Measurements from ENCODE around the gene TOMM70.

TOMM70 gene

GRCh38 chr3:100427699-100428098 lies 26.8 kb upstream of the TOMM70 start:
- no peak overlapping the region for H3K9ac ChIP-seq (ENCODE audit: low read depth in 1 of 2, low read length in 2 of 2)
- peaks cover 4 to 5% of the 10 kb centered on the region in 2 donors for H3K4me1 ChIP-seq (ENCODE audit: control insufficient read depth in 2 of 2, insufficient read depth in 2 of 2, low read length in 2 of 2)
- no peaks in the 10 kb centered on the region for H3K9me3 ChIP-seq (ENCODE audit: control insufficient read depth in 2 of 2, low read length in 2 of 2)
- no peak overlapping the region for H3K4me3 ChIP-seq (ENCODE audit: low read length in 2 of 2)
- no peak overlapping the region for H3K27ac ChIP-seq (ENCODE audit: low read depth in 2 of 2, low read length in 2 of 2)
- H3K36me3 ChIP-seq (ENCODE audit: control insufficient read depth in 2 of 2, insufficient read depth in 2 of 2, low read length in 2 of 2), result no peaks in the 10 kb centered on the region
- H3K27me3 ChIP-seq (ENCODE audit: control insufficient read depth in 2 of 2, insufficient read depth in 2 of 2, low read length in 2 of 2), result no peaks in the 10 kb centered on the region

GRCh38 chr3:100426067-100426682 lies 25.3 kb upstream of the TOMM70 start:
- H3K9me3 ChIP-seq (ENCODE audit: control insufficient read depth in 2 of 2, low read length in 2 of 2), result no peaks in the 10 kb centered on the region
- no peak overlapping the region for H3K9ac ChIP-seq (ENCODE audit: low read depth in 1 of 2, low read length in 2 of 2)
- H3K27ac ChIP-seq (ENCODE audit: low read depth in 2 of 2, low read length in 2 of 2), result no peak overlapping the region
- H3K4me3 ChIP-seq (ENCODE audit: low read length in 2 of 2), result no peak overlapping the region
- no peaks in the 10 kb centered on the region for H3K27me3 ChIP-seq (ENCODE audit: control insufficient read depth in 2 of 2, insufficient read depth in 2 of 2, low read length in 2 of 2)
- peaks cover 4 to 5% of the 10 kb centered on the region in 2 donors for H3K4me1 ChIP-seq (ENCODE audit: control insufficient read depth in 2 of 2, insufficient read depth in 2 of 2, low read length in 2 of 2)
- no peaks in the 10 kb centered on the region for H3K36me3 ChIP-seq (ENCODE audit: control insufficient read depth in 2 of 2, insufficient read depth in 2 of 2, low read length in 2 of 2)

- Histone ChIP-seq H3K36me3 (ENCODE audit: control insufficient read depth in 2 of 2, insufficient read depth in 2 of 2, low read length in 2 of 2) (no peaks in the 10 kb centered on the region), H3K4me1 (ENCODE audit: control insufficient read depth in 2 of 2, insufficient read depth in 2 of 2, low read length in 2 of 2) (peaks cover 4 to 5% of the 10 kb centered on the region in 2 donors)
These were observed 24.4 kb upstream of the TOMM70 start for GRCh38 chr3:100425316-100425715.

GRCh38 chr3:100424261-100424660 lies 23.4 kb upstream of the TOMM70 start:
- Histone ChIP-seq H3K4me1 (ENCODE audit: control insufficient read depth in 2 of 2, insufficient read depth in 2 of 2, low read length in 2 of 2) (peaks cover 4 to 5% of the 10 kb centered on the region in 2 donors), H3K4me3 (ENCODE audit: low read length in 2 of 2) (no peak overlapping the region), H3K27me3 (ENCODE audit: control insufficient read depth in 2 of 2, insufficient read depth in 2 of 2, low read length in 2 of 2) (no peaks in the 10 kb centered on the region), H3K9ac (ENCODE audit: low read depth in 1 of 2, low read length in 2 of 2) (no peak overlapping the region), H3K36me3 (ENCODE audit: control insufficient read depth in 2 of 2, insufficient read depth in 2 of 2, low read length in 2 of 2) (no peaks in the 10 kb centered on the region), H3K9me3 (ENCODE audit: control insufficient read depth in 2 of 2, low read length in 2 of 2) (no peaks in the 10 kb centered on the region), H3K27ac (ENCODE audit: low read depth in 2 of 2, low read length in 2 of 2) (no peak overlapping the region)

More at GRCh38 chr3:100425316-100425715, 24.4 kb upstream of the TOMM70 start:
- H3K27ac ChIP-seq (ENCODE audit: low read depth in 2 of 2, low read length in 2 of 2), result no peak overlapping the region
- no peak overlapping the region for H3K9ac ChIP-seq (ENCODE audit: low read depth in 1 of 2, low read length in 2 of 2)
- H3K9me3 ChIP-seq (ENCODE audit: control insufficient read depth in 2 of 2, low read length in 2 of 2), result no peaks in the 10 kb centered on the region
- H3K27me3 ChIP-seq (ENCODE audit: control insufficient read depth in 2 of 2, insufficient read depth in 2 of 2, low read length in 2 of 2), result no peaks in the 10 kb centered on the region
- H3K4me3 ChIP-seq (ENCODE audit: low read length in 2 of 2), result no peak overlapping the region

GRCh38 chr3:100423611-100424010 lies 22.7 kb upstream of the TOMM70 start:
- Histone ChIP-seq H3K9ac (ENCODE audit: low read depth in 1 of 2, low read length in 2 of 2) (no peak overlapping the region), H3K36me3 (ENCODE audit: control insufficient read depth in 2 of 2, insufficient read depth in 2 of 2, low read length in 2 of 2) (no peaks in the 10 kb centered on the region), H3K4me1 (ENCODE audit: control insufficient read depth in 2 of 2, insufficient read depth in 2 of 2, low read length in 2 of 2) (peaks cover 4 to 5% of the 10 kb centered on the region in 2 donors)

GRCh38 chr3:100420885-100421284 lies 20.0 kb upstream of the TOMM70 start:
- no peak overlapping the region for H3K4me3 ChIP-seq (ENCODE audit: low read length in 2 of 2)
- H3K9ac ChIP-seq (ENCODE audit: low read depth in 1 of 2, low read length in 2 of 2), result no peak overlapping the region
- no peaks in the 10 kb centered on the region for H3K9me3 ChIP-seq (ENCODE audit: control insufficient read depth in 2 of 2, low read length in 2 of 2)
- H3K27me3 ChIP-seq (ENCODE audit: control insufficient read depth in 2 of 2, insufficient read depth in 2 of 2, low read length in 2 of 2), result no peaks in the 10 kb centered on the region
- no peak overlapping the region for H3K27ac ChIP-seq (ENCODE audit: low read depth in 2 of 2, low read length in 2 of 2)
- H3K36me3 ChIP-seq (ENCODE audit: control insufficient read depth in 2 of 2, insufficient read depth in 2 of 2, low read length in 2 of 2), result no peaks in the 10 kb centered on the region
- peaks cover under 1 to 3% of the 10 kb centered on the region in 2 donors for H3K4me1 ChIP-seq (ENCODE audit: control insufficient read depth in 2 of 2, insufficient read depth in 2 of 2, low read length in 2 of 2)

More at GRCh38 chr3:100423611-100424010, 22.7 kb upstream of the TOMM70 start:
- H3K27ac ChIP-seq (ENCODE audit: low read depth in 2 of 2, low read length in 2 of 2), result no peak overlapping the region
- H3K27me3 ChIP-seq (ENCODE audit: control insufficient read depth in 2 of 2, insufficient read depth in 2 of 2, low read length in 2 of 2), result no peaks in the 10 kb centered on the region
- no peak overlapping the region for H3K4me3 ChIP-seq (ENCODE audit: low read length in 2 of 2)
- no peaks in the 10 kb centered on the region for H3K9me3 ChIP-seq (ENCODE audit: control insufficient read depth in 2 of 2, low read length in 2 of 2)

- no peaks in the 10 kb centered on the region for H3K9me3 ChIP-seq (ENCODE audit: control insufficient read depth in 2 of 2, low read length in 2 of 2)
- no peaks in the 10 kb centered on the region for H3K4me1 ChIP-seq (ENCODE audit: control insufficient read depth in 2 of 2, insufficient read depth in 2 of 2, low read length in 2 of 2)
- H3K9ac ChIP-seq (ENCODE audit: low read depth in 1 of 2, low read length in 2 of 2), result no peak overlapping the region
- no peak overlapping the region for H3K4me3 ChIP-seq (ENCODE audit: low read length in 2 of 2)
- H3K27ac ChIP-seq (ENCODE audit: low read depth in 2 of 2, low read length in 2 of 2), result no peak overlapping the region
- no peaks in the 10 kb centered on the region for H3K27me3 ChIP-seq (ENCODE audit: control insufficient read depth in 2 of 2, insufficient read depth in 2 of 2, low read length in 2 of 2)
- no peaks in the 10 kb centered on the region for H3K36me3 ChIP-seq (ENCODE audit: control insufficient read depth in 2 of 2, insufficient read depth in 2 of 2, low read length in 2 of 2)
These were observed 18.5 kb upstream of the TOMM70 start for GRCh38 chr3:100419406-100419805.

GRCh38 chr3:100416863-100417262 lies 16.0 kb upstream of the TOMM70 start:
- Histone ChIP-seq H3K27ac (ENCODE audit: low read depth in 2 of 2, low read length in 2 of 2) (no peak overlapping the region), H3K9ac (ENCODE audit: low read depth in 1 of 2, low read length in 2 of 2) (no peak overlapping the region), H3K4me1 (ENCODE audit: control insufficient read depth in 2 of 2, insufficient read depth in 2 of 2, low read length in 2 of 2) (no peaks in the 10 kb centered on the region), H3K9me3 (ENCODE audit: control insufficient read depth in 2 of 2, low read length in 2 of 2) (no peaks in the 10 kb centered on the region), H3K4me3 (ENCODE audit: low read length in 2 of 2) (no peak overlapping the region), H3K27me3 (ENCODE audit: control insufficient read depth in 2 of 2, insufficient read depth in 2 of 2, low read length in 2 of 2) (no peaks in the 10 kb centered on the region), H3K36me3 (ENCODE audit: control insufficient read depth in 2 of 2, insufficient read depth in 2 of 2, low read length in 2 of 2) (no peaks in the 10 kb centered on the region)

- Histone ChIP-seq H3K9me3 (ENCODE audit: control insufficient read depth in 2 of 2, low read length in 2 of 2) (no peaks in the 10 kb centered on the region), H3K36me3 (ENCODE audit: control insufficient read depth in 2 of 2, insufficient read depth in 2 of 2, low read length in 2 of 2) (no peaks in the 10 kb centered on the region), H3K4me3 (ENCODE audit: low read length in 2 of 2) (no peak overlapping the region), H3K9ac (ENCODE audit: low read depth in 1 of 2, low read length in 2 of 2) (no peak overlapping the region), H3K27me3 (ENCODE audit: control insufficient read depth in 2 of 2, insufficient read depth in 2 of 2, low read length in 2 of 2) (no peaks in the 10 kb centered on the region), H3K4me1 (ENCODE audit: control insufficient read depth in 2 of 2, insufficient read depth in 2 of 2, low read length in 2 of 2) (no peaks in the 10 kb centered on the region), H3K27ac (ENCODE audit: low read depth in 2 of 2, low read length in 2 of 2) (no peak overlapping the region)
These were observed 15.3 kb upstream of the TOMM70 start for GRCh38 chr3:100416176-100416575.

GRCh38 chr3:100413613-100414012 lies 12.7 kb upstream of the TOMM70 start:
- Histone ChIP-seq H3K9me3 (ENCODE audit: control insufficient read depth in 2 of 2, low read length in 2 of 2) (no peaks in the 10 kb centered on the region), H3K36me3 (ENCODE audit: control insufficient read depth in 2 of 2, insufficient read depth in 2 of 2, low read length in 2 of 2) (no peaks in the 10 kb centered on the region), H3K9ac (ENCODE audit: low read depth in 1 of 2, low read length in 2 of 2) (no peak overlapping the region), H3K4me1 (ENCODE audit: control insufficient read depth in 2 of 2, insufficient read depth in 2 of 2, low read length in 2 of 2) (no peaks in the 10 kb centered on the region), H3K4me3 (ENCODE audit: low read length in 2 of 2) (no peak overlapping the region), H3K27ac (ENCODE audit: low read depth in 2 of 2, low read length in 2 of 2) (no peak overlapping the region), H3K27me3 (ENCODE audit: control insufficient read depth in 2 of 2, insufficient read depth in 2 of 2, low read length in 2 of 2) (no peaks in the 10 kb centered on the region)

All from mucosa of rectum (tissue), 2 donors.